AG04449 (cell line): Measurements from ENCODE around the gene JOSD2.

Experiments used
- CTCF ChIA-PET: fragments of 350-600 bp; formaldehyde crosslinking; extraction: SDS; loops from one replicate; lab custom pipeline; 2021; ENCODE audit warnings: antibody characterized with exemption; lab: Yijun Ruan, JAX
- POLR2A ChIA-PET: fragments of 400-600, 350-600 bp; formaldehyde crosslinking; extraction: SDS; loops from one replicate; lab custom pipeline; 2020; ENCODE audit warnings: antibody characterized with exemption, inconsistent platforms; lab: Yijun Ruan, JAX
- DNase-seq: peaks from one replicate; pipeline ENCODE4 v3.0.0-alpha.2; 2010; ENCODE audit warnings: low read depth, low spot score
- H3K4me3 ChIP-seq: 2 replicates; pipeline ENCODE4 v1.5.1; 2011; ENCODE audit warnings: low read depth, mild to moderate bottlenecking, control low read depth, low read length
- TF ChIP-seq, protein P1 (sequence below): IDR thresholded peaks from one replicate; pipeline ENCODE4 v1.5.1; 2011; ENCODE audit warnings: mild to moderate bottlenecking, moderate library complexity, low read length, control low read depth, inconsistent platforms; ENCODE audit not compliant: insufficient read depth; ENCODE audit errors: missing control alignments

Gene JOSD2

DNA sequence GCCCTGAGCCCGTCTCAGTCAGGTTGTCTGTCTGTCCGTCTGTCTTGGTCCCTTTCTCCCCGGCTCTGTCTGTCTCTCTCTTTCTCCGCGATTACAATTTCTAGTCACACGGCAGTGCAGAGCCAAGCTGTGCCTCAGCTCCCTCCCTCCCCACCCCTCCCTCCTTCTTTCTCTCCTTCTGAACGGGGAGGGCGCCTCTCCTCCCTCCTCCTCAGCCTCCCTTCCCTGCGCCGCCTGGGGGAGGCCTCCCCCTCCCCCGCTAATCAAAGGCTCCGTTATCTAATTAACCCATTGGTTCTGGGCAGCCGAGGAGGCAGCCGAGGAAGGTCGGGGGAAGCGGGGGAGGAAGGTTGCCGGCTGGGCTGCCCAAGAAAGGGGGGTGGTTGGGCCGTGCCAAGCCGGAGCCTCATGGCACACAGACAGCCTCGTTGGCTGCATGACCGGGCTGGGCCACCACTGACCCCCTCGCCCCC, 40.8 kb upstream of the JOSD2 start:
- ChIA-PET POLR2A (no interaction called here), CTCF (no interaction called here)
- TF ChIP-seq, protein P1, sequence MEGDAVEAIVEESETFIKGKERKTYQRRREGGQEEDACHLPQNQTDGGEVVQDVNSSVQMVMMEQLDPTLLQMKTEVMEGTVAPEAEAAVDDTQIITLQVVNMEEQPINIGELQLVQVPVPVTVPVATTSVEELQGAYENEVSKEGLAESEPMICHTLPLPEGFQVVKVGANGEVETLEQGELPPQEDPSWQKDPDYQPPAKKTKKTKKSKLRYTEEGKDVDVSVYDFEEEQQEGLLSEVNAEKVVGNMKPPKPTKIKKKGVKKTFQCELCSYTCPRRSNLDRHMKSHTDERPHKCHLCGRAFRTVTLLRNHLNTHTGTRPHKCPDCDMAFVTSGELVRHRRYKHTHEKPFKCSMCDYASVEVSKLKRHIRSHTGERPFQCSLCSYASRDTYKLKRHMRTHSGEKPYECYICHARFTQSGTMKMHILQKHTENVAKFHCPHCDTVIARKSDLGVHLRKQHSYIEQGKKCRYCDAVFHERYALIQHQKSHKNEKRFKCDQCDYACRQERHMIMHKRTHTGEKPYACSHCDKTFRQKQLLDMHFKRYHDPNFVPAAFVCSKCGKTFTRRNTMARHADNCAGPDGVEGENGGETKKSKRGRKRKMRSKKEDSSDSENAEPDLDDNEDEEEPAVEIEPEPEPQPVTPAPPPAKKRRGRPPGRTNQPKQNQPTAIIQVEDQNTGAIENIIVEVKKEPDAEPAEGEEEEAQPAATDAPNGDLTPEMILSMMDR = no peak
- H3K4me3 ChIP-seq = no peak overlapping the region
- DNase-seq = no peak

- no peak for DNase-seq
- CTCF ChIA-PET = no interaction called here
- POLR2A ChIA-PET = no interaction called here
- TF ChIP-seq, protein P1 = no peak
- H3K4me3 ChIP-seq = no peak overlapping the region
These were observed 40.2 kb upstream of the JOSD2 start for GRCh38 chr19:50551034-50551714.

DNA sequence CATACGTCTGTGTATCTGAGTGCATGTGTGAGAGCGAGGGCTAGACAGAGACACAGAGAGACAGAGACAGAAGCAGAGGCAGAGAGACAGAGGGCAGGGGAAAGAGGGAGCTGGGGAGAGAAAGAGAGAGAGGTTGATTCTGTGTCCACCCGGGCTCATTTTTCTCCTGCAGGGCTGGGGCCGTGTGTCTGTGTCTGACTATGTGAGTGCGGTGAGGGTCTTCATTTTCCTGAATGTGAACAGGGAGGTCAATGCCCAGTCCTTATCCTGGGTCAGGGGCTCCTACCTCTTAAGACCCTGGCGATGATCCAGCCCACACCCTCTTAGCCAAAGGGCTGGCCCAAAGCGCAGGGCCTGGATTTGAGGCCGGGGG, 39.6 kb upstream of the JOSD2 start:
- TF ChIP-seq, protein P1 = no peak
- DNase-seq = no peak
- no peak overlapping the region for H3K4me3 ChIP-seq
- ChIA-PET CTCF (interaction anchor here (2.1 kb wide), 1 partner anchor 13 kb away, joined by 6 read pairs; no protein-coding TSS in a partner anchor), POLR2A (no interaction called here)

GRCh38 chr19:50549927-50550593, 39.1 kb upstream of the JOSD2 start:
- ChIA-PET POLR2A (no interaction called here), CTCF (interaction anchor here (2.1 kb wide), 1 partner anchor 13 kb away, joined by 6 read pairs; no protein-coding TSS in a partner anchor)
- no peak for DNase-seq
- TF ChIP-seq, protein P1 = no peak
- no peak overlapping the region for H3K4me3 ChIP-seq

GRCh38 chr19:50549059-50549926, 38.3 kb upstream of the JOSD2 start:
- TF ChIP-seq, protein P1 = no peak
- no peak overlapping the region for H3K4me3 ChIP-seq
- POLR2A ChIA-PET = no interaction called here
- CTCF ChIA-PET = interaction anchor here (2.1 kb wide), 1 partner anchor 12 kb away, joined by 6 read pairs; no protein-coding TSS in a partner anchor
- no peak for DNase-seq
